ENCODE data around the gene NRARP. TPM values are rescaled to one million over a fixed set of nuclear protein-coding genes. Genes with fewer than 3 reads are reported as not detected.

NRARP gene
- total RNA-seq (ENCODE audit: low replicate concordance), result 17.9 and 21.7 TPM in 2 replicates
- long read RNA-seq, partial matches to known transcripts, result 0 of 1 reads
- long read RNA-seq, other reads (novel, unspliced or antisense), result 0 of 1 reads

DNA sequence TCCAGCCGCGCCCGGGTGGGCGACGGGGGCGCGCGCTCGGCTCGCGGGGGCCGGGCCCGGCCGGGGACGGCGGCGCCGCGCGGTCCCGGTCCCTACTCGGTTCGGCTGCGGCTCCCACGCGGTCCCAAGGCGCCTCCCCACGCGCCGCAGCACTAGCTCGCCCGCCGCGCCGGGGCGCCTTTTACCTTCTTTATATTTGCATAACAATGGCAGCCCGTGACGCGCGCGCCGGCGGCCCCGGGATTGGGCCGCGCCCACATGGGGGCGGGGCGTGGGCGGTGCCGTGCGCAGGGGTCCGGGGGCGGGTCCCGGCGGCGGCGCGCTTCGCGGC is at the start of gene NRARP:
Gene NRARP, minus strand, starts transcription at position 154 of the 331 bp plus-strand sequence. CDS start 343 bp downstream, outside the sequence.
- Mint-ChIP-seq H3K4me1 (ENCODE audit: unreplicated experiment) (no peaks in the 10 kb centered on the region), H3K27ac (no peak within 1 kb of the TSS), H3K9me3 (no peaks in the 10 kb centered on the region), H3K36me3 (no peaks in the 10 kb centered on the region), H3K27me3 (peaks cover 24% of the 10 kb centered on the region), H3K4me3 (peak within 1 kb of the TSS; percentile 92)
- no peak for TF ChIP-seq CTCF (conservative IDR thresholded peaks at IDR 0.05)
- DNase-seq (ENCODE audit: extremely low spot score, unreplicated experiment), result peak; percentile 90

DNA sequence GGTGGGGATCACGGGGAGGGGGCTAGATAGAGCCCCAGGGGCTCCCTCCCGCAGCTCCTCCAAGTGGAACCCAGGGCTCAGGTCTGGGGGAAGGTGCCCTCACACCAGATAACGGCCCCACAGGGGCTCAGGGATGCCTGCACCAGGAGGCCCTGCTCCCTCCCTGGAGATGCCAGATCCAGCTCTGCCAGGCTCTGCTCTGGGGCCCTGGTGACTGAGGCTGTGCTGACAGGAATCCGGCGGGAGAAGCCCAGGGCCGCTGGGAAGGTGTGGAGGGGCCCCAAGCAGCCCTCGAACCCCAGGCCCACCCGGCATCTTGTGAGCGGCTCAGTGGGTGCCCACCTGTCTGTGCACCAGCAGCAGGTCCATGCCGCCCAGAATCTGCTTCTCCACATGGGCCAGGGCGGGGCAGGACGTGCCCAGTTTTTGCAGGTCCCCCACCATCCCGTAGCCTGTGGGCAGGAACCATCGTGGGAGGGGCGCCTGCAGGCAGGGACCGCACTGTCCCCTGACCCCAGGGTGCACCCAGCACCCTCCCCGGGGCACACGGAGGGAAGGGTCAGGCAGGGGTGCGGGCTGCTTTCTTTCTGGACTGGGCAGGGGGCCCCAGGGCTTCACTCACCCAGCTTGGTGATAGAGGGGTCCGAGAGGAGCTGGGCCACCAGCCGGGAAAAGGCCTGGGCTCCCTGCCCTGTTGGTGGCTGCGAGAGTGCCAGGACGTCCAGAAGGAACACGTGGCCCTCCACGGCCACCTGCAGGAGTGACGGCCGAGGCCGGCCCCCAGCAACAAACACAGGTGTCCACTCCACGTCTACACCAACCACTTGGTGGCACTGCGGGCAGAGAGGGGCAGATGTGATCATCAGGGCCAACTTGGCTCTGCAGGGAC is 48.9 kb upstream of the NRARP start:
- no peaks in the 10 kb centered on the region for H3K36me3 Mint-ChIP-seq
- no peak for TF ChIP-seq CTCF (conservative IDR thresholded peaks at IDR 0.05)
- H3K9me3 Mint-ChIP-seq, result no peaks in the 10 kb centered on the region
- no peak overlapping the region for H3K27ac Mint-ChIP-seq
- no peak overlapping the region for H3K4me3 Mint-ChIP-seq
- DNase-seq (ENCODE audit: extremely low spot score, unreplicated experiment), result no peak
- H3K4me1 Mint-ChIP-seq (ENCODE audit: unreplicated experiment), result no peaks in the 10 kb centered on the region
- H3K27me3 Mint-ChIP-seq, result no peaks in the 10 kb centered on the region

DNA sequence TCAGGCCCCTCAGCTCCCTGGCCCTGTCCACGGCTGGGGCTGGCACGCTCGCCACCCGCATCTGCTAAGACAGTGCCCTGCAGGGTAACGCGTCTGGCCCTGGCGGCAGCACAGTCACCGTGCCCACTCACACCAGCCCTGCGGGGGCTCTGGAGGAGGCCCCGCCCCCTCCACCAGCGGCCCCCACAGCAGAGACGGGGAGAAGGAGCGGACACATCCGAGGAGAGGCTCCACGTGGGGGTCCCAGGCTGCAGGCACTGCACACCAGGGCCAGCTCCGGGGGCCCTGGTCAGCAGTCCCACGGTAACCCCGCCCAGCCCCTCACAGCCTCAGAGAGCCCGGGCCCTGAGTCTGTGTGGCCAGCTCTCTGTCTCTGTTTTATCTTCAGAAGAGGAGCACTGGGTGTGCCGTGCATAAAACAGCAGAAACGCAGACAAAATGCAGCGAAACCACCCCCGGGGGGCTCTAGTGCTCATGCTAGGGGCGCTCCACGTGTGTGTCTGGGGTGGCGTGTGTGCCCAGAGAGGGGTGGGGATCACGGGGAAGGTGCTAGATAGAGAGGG is 47.5 kb upstream of the NRARP start:
- Mint-ChIP-seq H3K27me3 (no peaks in the 10 kb centered on the region), H3K9me3 (no peaks in the 10 kb centered on the region), H3K27ac (no peak overlapping the region), H3K36me3 (no peaks in the 10 kb centered on the region), H3K4me1 (ENCODE audit: unreplicated experiment) (no peaks in the 10 kb centered on the region), H3K4me3 (no peak overlapping the region)
- no peak for TF ChIP-seq CTCF (conservative IDR thresholded peaks at IDR 0.05)
- DNase-seq (ENCODE audit: extremely low spot score, unreplicated experiment), result no peak

- Mint-ChIP-seq H3K4me1 (ENCODE audit: unreplicated experiment) (no peaks in the 10 kb centered on the region), H3K27ac (no peak overlapping the region), H3K27me3 (no peaks in the 10 kb centered on the region), H3K9me3 (no peaks in the 10 kb centered on the region), H3K36me3 (no peaks in the 10 kb centered on the region), H3K4me3 (no peak overlapping the region)
- TF ChIP-seq CTCF (conservative IDR thresholded peaks at IDR 0.05), result no peak
- DNase-seq (ENCODE audit: extremely low spot score, unreplicated experiment), result no peak
These were observed 46.8 kb upstream of the NRARP start for GRCh38 chr9:137348769-137349470.

- H3K4me1 Mint-ChIP-seq (ENCODE audit: unreplicated experiment), result no peaks in the 10 kb centered on the region
- no peaks in the 10 kb centered on the region for H3K9me3 Mint-ChIP-seq
- DNase-seq (ENCODE audit: extremely low spot score, unreplicated experiment), result no peak
- no peaks in the 10 kb centered on the region for H3K36me3 Mint-ChIP-seq
- H3K27ac Mint-ChIP-seq, result no peak overlapping the region
- H3K27me3 Mint-ChIP-seq, result no peaks in the 10 kb centered on the region
- TF ChIP-seq CTCF (conservative IDR thresholded peaks at IDR 0.05), result no peak
- no peak overlapping the region for H3K4me3 Mint-ChIP-seq
These were observed 45.9 kb upstream of the NRARP start for GRCh38 chr9:137347928-137348327.
